LNCAP (cell line): ENCODE measurements around the gene SGF29.

ENCODE experiments used
- TF ChIP-seq, protein P1 (sequence below): fragments of 450-650 bp; IDR thresholded peaks from 2 replicates; pipeline ENCODE4 v1.5.1; 2017; ENCODE audit warnings: mild to moderate bottlenecking

SGF29 gene

DNA sequence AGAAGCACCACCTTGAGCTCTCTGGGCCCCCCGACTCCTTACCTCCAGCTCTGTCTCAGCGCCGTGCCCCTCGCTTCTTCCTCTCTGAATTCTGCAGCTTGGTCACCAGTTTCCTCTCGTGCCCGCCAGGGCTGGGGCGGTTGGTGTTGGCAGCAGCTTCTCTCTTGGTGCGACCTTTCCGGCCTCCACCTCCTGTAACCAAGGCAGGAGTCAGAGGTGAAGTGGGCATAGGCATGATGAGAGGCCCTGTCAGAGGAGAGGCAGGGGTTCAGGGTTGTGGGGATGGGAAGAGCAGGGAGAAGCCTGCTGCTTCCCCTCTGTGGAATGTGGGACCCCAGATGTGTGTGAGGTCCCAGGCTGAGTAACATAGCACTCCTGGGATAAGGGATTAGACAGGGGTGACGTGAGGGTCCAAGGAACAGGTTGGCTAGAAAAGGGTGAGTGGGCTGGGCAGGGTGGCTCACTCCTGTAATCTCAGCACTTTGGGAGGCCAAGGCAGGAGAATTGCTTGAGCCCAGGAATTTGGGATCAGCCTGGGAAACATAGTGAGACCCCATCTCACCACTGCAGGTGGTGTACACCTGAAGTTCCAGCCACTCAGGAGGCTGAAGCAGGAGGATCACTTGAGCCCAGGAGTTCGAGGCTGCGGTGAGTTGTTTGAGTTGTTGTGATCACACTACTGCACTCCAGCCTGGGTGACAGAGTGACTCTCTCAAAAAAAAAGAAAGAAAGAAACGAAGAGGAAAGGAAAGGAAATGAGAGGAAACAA is 15.6 kb upstream of the SGF29 start:
- TF ChIP-seq, protein P1, sequence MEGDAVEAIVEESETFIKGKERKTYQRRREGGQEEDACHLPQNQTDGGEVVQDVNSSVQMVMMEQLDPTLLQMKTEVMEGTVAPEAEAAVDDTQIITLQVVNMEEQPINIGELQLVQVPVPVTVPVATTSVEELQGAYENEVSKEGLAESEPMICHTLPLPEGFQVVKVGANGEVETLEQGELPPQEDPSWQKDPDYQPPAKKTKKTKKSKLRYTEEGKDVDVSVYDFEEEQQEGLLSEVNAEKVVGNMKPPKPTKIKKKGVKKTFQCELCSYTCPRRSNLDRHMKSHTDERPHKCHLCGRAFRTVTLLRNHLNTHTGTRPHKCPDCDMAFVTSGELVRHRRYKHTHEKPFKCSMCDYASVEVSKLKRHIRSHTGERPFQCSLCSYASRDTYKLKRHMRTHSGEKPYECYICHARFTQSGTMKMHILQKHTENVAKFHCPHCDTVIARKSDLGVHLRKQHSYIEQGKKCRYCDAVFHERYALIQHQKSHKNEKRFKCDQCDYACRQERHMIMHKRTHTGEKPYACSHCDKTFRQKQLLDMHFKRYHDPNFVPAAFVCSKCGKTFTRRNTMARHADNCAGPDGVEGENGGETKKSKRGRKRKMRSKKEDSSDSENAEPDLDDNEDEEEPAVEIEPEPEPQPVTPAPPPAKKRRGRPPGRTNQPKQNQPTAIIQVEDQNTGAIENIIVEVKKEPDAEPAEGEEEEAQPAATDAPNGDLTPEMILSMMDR = no peak

DNA sequence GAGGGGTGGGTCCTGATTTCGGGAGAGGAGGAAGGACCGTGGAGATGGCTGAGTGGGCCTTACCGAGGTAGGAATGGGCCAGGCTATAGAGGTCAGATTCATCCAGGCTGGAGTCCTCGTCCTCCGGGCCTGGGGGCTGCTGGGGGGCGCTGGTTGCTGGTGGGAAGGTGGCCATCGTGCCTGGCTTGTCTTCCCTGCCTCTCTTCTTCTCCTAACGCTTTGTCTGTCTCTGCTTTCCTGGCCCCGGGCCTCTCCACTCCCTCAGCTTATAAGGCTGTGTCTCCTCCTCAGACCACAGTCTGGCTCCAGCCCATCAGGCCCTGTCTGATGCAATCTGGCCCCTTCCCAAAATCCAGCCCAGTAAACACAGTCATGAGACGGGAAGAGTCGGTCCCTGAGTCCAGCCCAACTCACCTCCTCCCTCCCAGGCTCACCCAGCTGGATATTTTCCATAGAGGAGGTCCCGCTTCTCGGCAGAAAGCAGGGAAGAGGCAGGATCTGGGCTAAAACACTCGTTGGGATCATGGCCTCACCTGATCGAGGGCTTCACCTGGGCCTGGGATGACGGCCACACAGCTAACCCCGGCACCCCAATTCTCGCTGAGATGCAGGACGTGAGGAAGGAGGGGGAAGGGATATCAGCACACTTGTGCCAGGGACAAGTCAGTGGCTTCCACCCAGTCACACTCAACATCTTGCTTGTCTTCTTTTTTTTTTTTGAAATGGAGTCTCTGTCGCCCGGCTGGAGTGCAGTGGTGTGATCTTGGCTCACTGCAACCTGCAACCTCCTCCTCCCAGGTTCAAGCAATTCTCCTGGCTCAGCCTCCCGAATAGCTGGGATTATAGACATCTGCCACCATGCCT is 14.8 kb upstream of the SGF29 start, which contains the start of gene NUPR1:
Gene NUPR1, minus strand, starts transcription at position 242 of the 864 bp plus-strand sequence. Its CDS starts 67 bp downstream, at position 175.
- TF ChIP-seq, protein P1 = no peak

DNA sequence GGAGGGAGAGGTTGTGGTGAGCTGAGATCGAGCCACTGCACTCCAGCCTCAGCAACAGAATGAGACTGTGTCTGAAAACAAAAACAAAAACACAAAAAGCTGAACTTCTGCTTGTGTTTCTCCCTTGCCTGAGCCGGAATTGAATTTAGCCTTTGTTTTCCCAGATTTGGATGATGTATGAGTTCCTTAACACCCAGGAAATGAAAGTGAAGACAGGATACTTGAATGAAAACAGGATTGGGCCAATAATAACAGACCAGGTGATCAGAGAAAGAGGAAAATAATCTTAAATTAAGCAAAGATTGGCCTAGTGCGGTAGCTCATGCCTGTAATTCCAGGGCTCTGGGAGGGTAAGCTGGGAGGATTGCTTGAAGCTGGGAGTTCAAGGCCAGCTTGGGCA is 13.4 kb upstream of the SGF29 start:
- TF ChIP-seq, protein P1 = no peak

DNA sequence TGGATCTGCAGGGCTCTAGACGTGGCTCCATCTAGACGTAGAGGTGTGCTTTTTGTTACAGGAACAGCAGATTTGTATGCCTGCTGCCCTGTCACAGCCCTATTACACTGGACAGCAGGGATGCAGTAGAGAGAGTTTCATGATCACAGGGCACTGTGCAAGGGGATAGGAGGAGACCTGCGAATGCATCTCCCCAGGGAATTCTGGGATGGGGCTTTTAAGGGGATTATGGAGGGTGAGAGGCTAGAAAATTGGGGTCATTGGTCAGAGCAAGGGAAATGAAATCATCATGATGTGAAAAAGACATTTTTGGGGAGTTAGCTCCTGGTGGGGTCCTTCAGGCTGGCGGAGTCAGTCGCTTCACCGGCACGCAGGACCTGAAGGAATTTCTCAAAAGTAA is 11.1 kb upstream of the SGF29 start:
- TF ChIP-seq, protein P1 = no peak

DNA sequence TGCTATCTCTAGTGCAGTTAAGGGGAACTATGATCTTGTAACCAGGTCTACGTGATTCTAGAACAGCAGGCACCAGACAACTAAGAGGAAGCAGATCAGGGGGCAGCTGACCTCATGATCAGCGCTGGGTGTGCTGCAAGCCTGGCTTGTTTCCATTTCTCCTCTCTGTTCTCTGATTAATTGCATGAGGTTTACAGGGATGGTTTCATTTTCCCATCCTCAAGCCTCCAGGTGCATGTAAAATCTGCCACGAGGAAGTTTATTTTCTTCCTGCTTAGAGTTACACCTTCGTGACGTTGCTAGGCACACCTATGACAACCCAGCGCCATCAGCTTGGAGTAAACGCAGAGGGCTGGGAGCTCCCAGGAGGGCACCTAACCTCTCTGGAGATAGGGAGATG is 10.6 kb upstream of the SGF29 start:
- TF ChIP-seq, protein P1 = no peak

DNA sequence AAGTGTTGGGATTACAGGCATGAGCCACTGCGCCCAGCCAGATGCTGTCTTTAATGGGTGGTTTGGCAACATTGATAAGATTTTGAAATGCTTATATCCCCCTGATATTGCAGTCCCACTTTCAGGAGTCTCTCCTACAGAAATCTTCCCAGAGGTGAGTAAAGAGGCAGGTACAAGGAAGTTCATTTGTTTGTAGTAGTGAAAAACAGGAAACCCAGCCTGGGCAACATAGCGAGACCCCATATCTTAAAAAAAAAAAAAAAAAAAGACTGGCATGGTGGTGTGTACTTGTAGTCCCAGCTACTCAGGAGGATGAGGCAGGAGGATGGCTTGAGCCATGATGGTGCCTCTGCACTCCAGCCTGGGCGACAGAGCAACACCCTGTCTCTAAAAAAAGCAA is 8.7 kb upstream of the SGF29 start:
- TF ChIP-seq, protein P1 = no peak

DNA sequence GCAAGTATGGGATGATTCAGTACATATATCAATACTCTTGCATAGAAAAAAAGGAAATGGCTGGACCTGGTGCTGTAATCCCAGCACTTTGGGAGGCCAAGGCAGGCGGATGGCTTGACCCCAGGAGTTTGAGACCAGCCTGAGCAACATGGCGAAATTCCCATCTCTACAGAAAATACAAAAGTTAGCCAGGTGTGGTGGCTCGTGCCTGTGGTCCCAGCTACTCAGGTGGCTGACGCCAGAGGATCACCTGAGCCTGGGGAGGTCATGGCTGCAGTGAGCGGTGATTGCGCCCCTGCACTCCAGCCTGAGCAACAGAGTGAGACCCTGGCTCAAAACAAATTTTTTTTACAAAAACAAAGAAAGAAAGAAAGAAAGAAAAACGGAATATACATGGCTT is 7.1 kb upstream of the SGF29 start:
- TF ChIP-seq, protein P1 = no peak
